NCI-H1417 (cell line): ENCODE data around the gene IQGAP2.

Experiments used
- DNase-seq, 3 experiments: peaks; one replicate each; lab custom pipeline; 2025; lab: John Stamatoyannopoulos, UW

IQGAP2 gene

GRCh38 chr5:76610196-76610595 lies 207.1 kb downstream of the IQGAP2 start:
- peak in 1 of 3 experiments; percentile 24 for DNase-seq

GRCh38 chr5:76612942-76613341 lies 209.9 kb downstream of the IQGAP2 start:
- DNase-seq, result no peak

- no peak for DNase-seq
These were observed 212.7 kb downstream of the IQGAP2 start for GRCh38 chr5:76615759-76616158.

GRCh38 chr5:76616206-76616605 lies 213.1 kb downstream of the IQGAP2 start:
- DNase-seq, result no peak

GRCh38 chr5:76617229-76617628 lies 214.1 kb downstream of the IQGAP2 start:
- DNase-seq, result no peak

GRCh38 chr5:76617675-76618074 lies 214.6 kb downstream of the IQGAP2 start:
- DNase-seq, result no peak

GRCh38 chr5:76620166-76620565 lies 217.1 kb downstream of the IQGAP2 start:
- no peak for DNase-seq

- DNase-seq, result no peak
These were observed 219.0 kb downstream of the IQGAP2 start for GRCh38 chr5:76622076-76622475.

GRCh38 chr5:76622973-76623596 lies 220.0 kb downstream of the IQGAP2 start, which contains the start of gene F2RL2:
Gene F2RL2, minus strand, starts transcription at chr5:76623403. Its CDS starts 173 bp downstream, at chr5:76623230.
- peak in 1 of 3 experiments; percentile 0 for DNase-seq

- no peak for DNase-seq
These were observed 222.2 kb downstream of the IQGAP2 start for GRCh38 chr5:76625087-76625815.

GRCh38 chr5:76626738-76627137 lies 223.7 kb downstream of the IQGAP2 start:
- DNase-seq, result no peak

GRCh38 chr5:76634661-76635060 lies 231.6 kb downstream of the IQGAP2 start:
- no peak for DNase-seq

- DNase-seq, result no peak
These were observed 234.4 kb downstream of the IQGAP2 start for GRCh38 chr5:76637490-76637889.

- no peak for DNase-seq
These were observed 235.4 kb downstream of the IQGAP2 start for GRCh38 chr5:76638479-76638878.

- DNase-seq, result peak in 2 of 3 experiments; percentile 20 to 53
These were observed 238.5 kb downstream of the IQGAP2 start for GRCh38 chr5:76641514-76642120.

- no peak for DNase-seq
These were observed 239.4 kb downstream of the IQGAP2 start for GRCh38 chr5:76642390-76643040.

GRCh38 chr5:76643371-76643770 lies 240.3 kb downstream of the IQGAP2 start:
- DNase-seq, result no peak

- no peak for DNase-seq
These were observed 246.1 kb downstream of the IQGAP2 start for GRCh38 chr5:76649140-76649539.

GRCh38 chr5:76652809-76653414 lies 249.8 kb downstream of the IQGAP2 start:
- DNase-seq, result no peak

GRCh38 chr5:76657091-76657490 lies 254.0 kb downstream of the IQGAP2 start:
- peak in 1 of 3 experiments; percentile 13 for DNase-seq

- no peak for DNase-seq
These were observed 254.7 kb downstream of the IQGAP2 start for GRCh38 chr5:76657683-76658311.

- no peak for DNase-seq
These were observed 257.3 kb downstream of the IQGAP2 start for GRCh38 chr5:76660360-76660759.
